BJ (cell line): ENCODE results near the gene GDF11. TPM values are rescaled to one million over a fixed set of nuclear protein-coding genes. Genes with fewer than 3 reads are reported as not detected.

Experiments
- CTCF ChIA-PET: fragments of 350-600 bp; formaldehyde crosslinking; extraction: SDS; loops from one replicate; lab custom pipeline; 2021; ENCODE audit warnings: antibody characterized with exemption, inconsistent platforms; lab: Yijun Ruan, JAX
- POLR2A ChIA-PET: fragments of 300-600 bp; sonication (Branson Sonifier 250); formaldehyde crosslinking; extraction: SDS; loops from one replicate; lab custom pipeline; 2021; ENCODE audit warnings: antibody characterized with exemption; lab: Charles Lee
- DNase-seq: peaks from one replicate; pipeline ENCODE4 v3.0.0-alpha.2; 2011; ENCODE audit warnings: low read depth
- H3K27me3 ChIP-seq: 2 replicates; pipeline ENCODE4 v1.6.0; 2011; ENCODE audit warnings: low read length; ENCODE audit not compliant: control insufficient read depth, insufficient read depth
- H3K36me3 ChIP-seq: 2 replicates; pipeline ENCODE4 v1.5.1; 2011; ENCODE audit warnings: low read length; ENCODE audit not compliant: control insufficient read depth, insufficient read depth
- H3K4me3 ChIP-seq: 2 replicates; pipeline ENCODE4 v1.5.1; 2011; ENCODE audit warnings: low read depth, mild to moderate bottlenecking, control low read depth, low read length
- polyA plus RNA-seq: library from polyadenylated mRNA; depleted of rRNA; stranded (reverse); fragments of >200 nt; gene quantifications from 2 replicates; pipeline ENCODE4 v1.2.3, GENCODE V29; 2011
- TF ChIP-seq, protein P1 (sequence below): IDR thresholded peaks from 2 replicates; pipeline ENCODE4 v1.5.1; 2011; ENCODE audit warnings: low read depth, mild to moderate bottlenecking, control low read depth, inconsistent platforms, low read length, moderate library complexity; ENCODE audit not compliant: insufficient read depth

The GDF11 gene
- polyA plus RNA-seq, 1 experiment = 3.8 TPM

DNA sequence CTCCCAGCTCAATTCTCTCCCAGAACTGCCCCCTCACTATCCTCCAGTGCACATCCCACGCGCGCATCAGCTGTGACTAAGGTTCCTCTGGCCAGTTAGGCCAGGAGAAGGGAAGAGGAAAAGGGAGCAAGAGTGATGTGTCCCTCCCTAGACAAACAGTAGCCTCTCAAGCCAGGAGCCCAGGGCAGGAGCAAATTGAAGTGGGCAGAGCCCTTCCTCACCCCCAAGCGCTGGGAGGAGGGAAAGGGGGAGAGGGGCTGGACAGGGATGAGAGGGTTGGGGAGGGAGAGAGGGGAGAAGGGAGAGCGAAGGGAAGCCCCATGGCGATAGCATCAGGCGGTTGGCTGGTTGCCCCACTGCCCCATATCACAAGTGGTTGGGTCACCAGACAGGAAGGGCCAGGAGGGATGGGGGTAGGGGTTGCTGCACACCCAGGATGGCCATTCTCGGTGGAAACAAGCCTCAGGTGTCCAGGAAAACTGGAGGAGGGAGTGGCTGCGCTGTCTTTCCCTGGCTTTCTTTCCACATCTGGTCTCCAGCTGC is 15.2 kb upstream of the GDF11 start:
- CTCF ChIA-PET = no interaction called here
- TF ChIP-seq, protein P1, sequence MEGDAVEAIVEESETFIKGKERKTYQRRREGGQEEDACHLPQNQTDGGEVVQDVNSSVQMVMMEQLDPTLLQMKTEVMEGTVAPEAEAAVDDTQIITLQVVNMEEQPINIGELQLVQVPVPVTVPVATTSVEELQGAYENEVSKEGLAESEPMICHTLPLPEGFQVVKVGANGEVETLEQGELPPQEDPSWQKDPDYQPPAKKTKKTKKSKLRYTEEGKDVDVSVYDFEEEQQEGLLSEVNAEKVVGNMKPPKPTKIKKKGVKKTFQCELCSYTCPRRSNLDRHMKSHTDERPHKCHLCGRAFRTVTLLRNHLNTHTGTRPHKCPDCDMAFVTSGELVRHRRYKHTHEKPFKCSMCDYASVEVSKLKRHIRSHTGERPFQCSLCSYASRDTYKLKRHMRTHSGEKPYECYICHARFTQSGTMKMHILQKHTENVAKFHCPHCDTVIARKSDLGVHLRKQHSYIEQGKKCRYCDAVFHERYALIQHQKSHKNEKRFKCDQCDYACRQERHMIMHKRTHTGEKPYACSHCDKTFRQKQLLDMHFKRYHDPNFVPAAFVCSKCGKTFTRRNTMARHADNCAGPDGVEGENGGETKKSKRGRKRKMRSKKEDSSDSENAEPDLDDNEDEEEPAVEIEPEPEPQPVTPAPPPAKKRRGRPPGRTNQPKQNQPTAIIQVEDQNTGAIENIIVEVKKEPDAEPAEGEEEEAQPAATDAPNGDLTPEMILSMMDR = no peak
- peaks cover 29% of the 10 kb centered on the region for H3K36me3 ChIP-seq
- H3K4me3 ChIP-seq = peak overlapping the region; percentile 73
- H3K27me3 ChIP-seq = no peaks in the 10 kb centered on the region
- DNase-seq = no peak
- POLR2A ChIA-PET = no interaction called here

DNA sequence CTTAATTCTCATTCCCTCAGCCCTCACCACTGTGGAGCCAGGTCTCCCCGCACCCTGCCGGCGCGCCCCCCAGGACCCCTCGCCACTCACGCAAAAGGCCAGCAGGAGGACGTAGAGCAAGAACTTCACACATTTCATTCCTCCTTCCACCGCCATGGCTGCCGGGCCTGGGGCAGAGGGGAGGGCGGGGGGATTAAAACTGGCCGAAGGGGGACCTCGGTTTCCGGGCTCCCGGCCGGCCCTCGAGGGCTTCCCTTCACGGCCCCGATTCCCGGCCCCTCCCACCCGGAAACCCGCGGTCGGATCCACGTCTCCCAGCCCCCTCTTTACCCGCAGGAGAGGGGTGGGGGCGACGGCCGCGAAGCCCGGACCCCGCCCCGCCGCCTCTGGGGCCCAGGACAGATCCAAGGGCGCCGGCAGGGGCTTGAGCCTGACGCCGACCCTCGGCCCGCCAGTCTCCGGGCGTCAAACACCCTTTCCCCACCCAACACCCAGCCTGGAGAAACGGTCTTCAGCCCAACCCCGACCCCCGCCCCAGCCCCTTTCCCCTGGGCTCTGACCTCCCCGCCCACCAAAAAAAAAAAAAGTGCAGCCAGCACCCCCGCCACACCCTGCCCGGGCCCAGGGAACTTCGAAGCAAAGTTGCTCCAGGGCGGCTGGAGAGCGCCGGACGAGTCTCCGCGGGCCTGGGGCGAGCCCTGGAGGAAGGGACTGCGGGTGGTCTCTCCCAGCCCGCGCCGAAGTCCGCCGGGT is 14.6 kb upstream of the GDF11 start:
- Histone ChIP-seq H3K4me3 (peak overlapping the region; percentile 73), H3K36me3 (peaks cover 26% of the 10 kb centered on the region), H3K27me3 (no peaks in the 10 kb centered on the region)
- ChIA-PET CTCF (interaction anchor here (1.0 to 2.3 kb wide), 4 partner anchors 8 to 199 kb away, joined by 3 to 29 read pairs (median 9); partner anchors contain the start of genes PYM1 and RDH5), POLR2A (interaction anchor here (0.6 to 1.4 kb wide), 3 partner anchors 9 to 11 kb away, joined by 3 to 6 read pairs (median 4); no protein-coding TSS in a partner anchor)
- TF ChIP-seq, protein P1 = no peak
- DNase-seq = no peak

DNA sequence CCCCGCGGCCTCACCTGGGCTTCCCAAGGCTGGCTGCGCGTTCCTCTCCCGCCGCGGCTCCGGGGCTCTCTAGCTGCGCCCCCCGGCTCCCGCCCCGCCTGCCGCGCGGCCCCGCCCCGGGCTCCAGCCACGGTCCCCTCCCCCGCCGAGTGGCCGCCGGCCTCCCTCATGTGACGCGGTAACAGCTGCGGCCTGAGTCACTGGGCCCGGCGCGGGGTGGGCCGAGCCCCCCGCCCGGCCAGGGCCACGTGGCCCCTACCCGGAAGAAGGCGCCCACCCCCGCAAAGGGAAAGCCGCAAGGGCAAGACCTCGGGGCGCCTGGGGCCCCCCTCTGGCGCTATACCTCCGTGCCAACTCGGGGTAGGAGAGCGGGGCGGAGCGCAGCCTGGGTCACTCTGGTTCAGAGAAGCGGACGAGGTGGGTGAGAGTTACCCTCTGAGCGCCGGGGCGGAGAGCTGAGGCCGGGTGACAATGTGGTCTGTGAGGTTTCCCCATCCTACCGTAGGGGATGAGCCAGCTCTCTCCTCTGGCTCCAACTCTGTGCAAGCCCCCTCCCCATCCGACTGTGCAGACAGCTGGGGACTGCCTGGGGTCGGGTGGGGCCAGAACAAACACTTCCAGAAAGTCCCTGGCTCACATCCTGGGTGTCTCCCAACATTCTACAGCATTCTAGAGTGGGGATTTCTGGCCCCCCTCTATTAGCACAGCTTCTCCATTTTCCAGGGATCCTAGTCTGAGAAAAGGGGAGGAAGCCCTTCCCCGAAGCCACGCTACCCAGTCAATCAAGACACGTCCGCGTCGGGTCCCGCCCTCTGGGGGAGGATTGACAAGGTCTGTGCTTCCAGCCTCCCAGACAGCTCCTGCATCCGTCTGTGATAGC is 13.7 kb upstream of the GDF11 start, which contains the start of gene CD63:
Gene CD63, minus strand, starts transcription at position 71 of the 880 bp plus-strand sequence. CDS start 668 bp downstream, outside the sequence.
- DNase-seq = no peak
- TF ChIP-seq, protein P1 = no peak
- Histone ChIP-seq H3K27me3 (no peaks in the 10 kb centered on the region), H3K36me3 (peaks cover 21% of the 10 kb centered on the region), H3K4me3 (peak within 1 kb of the TSS; percentile 73)
- ChIA-PET POLR2A (interaction anchor here (0.6 to 1.4 kb wide), 6 partner anchors 9 to 118 kb away, joined by 3 to 6 read pairs (median 4); partner anchors contain the start of genes BLOC1S1 and DNAJC14), CTCF (interaction anchor here (0.7 to 2.3 kb wide), 11 partner anchors 8 to 211 kb away, joined by 3 to 29 read pairs (median 5); partner anchors contain the start of genes PYM1 and RDH5)

DNA sequence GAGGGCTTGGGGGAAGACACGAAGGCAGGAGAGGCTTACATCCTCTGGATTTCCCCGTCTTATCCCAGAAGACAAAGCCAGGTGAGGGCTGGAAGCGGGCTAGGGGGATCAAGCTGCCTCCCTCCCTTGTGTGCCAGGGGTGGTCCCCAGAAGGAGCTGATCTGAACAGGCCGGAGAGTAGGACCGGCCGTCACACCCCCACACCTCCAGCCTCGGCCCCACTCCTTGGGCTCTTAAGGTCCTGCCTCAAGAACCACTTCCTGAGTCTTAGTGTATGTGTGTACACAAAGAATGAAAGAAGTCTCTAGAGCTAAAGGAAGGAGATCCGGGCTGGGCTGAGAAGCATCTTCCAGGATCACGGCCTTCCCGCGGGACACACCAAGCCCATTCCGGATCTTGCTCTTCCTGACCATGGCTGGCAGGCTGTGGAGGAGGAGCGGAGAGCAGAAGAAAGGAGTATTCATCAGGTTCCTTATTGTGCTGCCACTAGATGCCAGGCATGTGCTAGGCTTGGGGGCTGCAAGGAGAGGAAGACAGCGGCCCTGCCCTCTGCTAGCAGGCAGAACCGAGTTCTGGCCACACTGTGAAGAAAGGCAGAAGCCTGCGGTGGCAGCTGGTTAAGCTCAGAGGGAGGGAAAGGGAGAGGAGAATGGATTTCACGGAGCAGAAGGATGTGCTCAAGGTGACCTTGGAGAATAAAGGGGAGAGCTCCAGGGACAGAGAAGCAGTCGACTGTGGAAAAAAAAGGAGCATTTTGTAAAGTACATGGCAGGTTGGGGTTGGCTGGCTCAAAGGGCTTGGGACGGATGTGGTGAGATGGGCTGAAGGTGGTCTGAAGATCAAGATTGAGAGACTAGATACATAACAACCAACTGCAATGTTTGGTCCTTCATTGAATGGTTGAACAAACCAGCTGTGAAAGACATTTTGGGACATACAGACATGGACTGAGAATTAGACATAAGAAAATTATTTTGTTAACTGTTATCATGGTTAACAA is 12.8 kb upstream of the GDF11 start:
- peaks cover 14% of the 10 kb centered on the region for H3K36me3 ChIP-seq
- POLR2A ChIA-PET = interaction anchor here (0.7 to 1.4 kb wide), 5 partner anchors 8 to 117 kb away, joined by 3 to 6 read pairs (median 5); partner anchors contain the start of genes BLOC1S1 and DNAJC14
- TF ChIP-seq, protein P1 = no peak
- CTCF ChIA-PET = interaction anchor here (0.6 to 2.3 kb wide), 12 partner anchors 7 to 210 kb away, joined by 3 to 29 read pairs (median 5); partner anchors contain the start of genes PYM1 and RDH5
- H3K27me3 ChIP-seq = no peaks in the 10 kb centered on the region
- peak overlapping the region; percentile 73 for H3K4me3 ChIP-seq
- no peak for DNase-seq
